Uterus (tissue), 2 donors: Measurements from ENCODE around the gene SH3PXD2A.

Source experiments
- POLR2A ChIP-seq, 2 donors: fragments of 450-650 bp; IDR thresholded peaks; one replicate each; pipeline ENCODE4 v1.6.1; 2016; ENCODE audit warnings: antibody characterized with exemption in 2 of 2, mild to moderate bottlenecking in 1 of 2, moderate library complexity in 1 of 2
- TF ChIP-seq, protein P1 (sequence below), 4 experiments: fragments of 200-600 bp in 2 of 4; fragments of 450-650 bp in 2 of 4; sonication (generic) in 2 of 4; IDR thresholded peaks; one replicate each; pipeline ENCODE4 v1.5.1; 2016 to 2019; ENCODE audit warnings: antibody characterized with exemption in 4 of 4, mild to moderate bottlenecking in 2 of 4, moderate library complexity in 1 of 4

GRCh38 chr10:103619424-103620351 lies 235.7 kb downstream of the SH3PXD2A start:
- TF ChIP-seq, protein P1, sequence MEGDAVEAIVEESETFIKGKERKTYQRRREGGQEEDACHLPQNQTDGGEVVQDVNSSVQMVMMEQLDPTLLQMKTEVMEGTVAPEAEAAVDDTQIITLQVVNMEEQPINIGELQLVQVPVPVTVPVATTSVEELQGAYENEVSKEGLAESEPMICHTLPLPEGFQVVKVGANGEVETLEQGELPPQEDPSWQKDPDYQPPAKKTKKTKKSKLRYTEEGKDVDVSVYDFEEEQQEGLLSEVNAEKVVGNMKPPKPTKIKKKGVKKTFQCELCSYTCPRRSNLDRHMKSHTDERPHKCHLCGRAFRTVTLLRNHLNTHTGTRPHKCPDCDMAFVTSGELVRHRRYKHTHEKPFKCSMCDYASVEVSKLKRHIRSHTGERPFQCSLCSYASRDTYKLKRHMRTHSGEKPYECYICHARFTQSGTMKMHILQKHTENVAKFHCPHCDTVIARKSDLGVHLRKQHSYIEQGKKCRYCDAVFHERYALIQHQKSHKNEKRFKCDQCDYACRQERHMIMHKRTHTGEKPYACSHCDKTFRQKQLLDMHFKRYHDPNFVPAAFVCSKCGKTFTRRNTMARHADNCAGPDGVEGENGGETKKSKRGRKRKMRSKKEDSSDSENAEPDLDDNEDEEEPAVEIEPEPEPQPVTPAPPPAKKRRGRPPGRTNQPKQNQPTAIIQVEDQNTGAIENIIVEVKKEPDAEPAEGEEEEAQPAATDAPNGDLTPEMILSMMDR (IDR thresholded peaks at IDR 0.05), result no peak
- no peak for TF ChIP-seq POLR2A (IDR thresholded peaks at IDR 0.05)
